Fibroblast of mammary gland (primary cell): ENCODE data around the gene LASP1.
A peak's percentile ranks its signal among the peaks of the same experiment; 100 is the strongest.

Experiments
- DNase-seq: peaks from one replicate; pipeline ENCODE4 v3.0.0-alpha.2; 2010; ENCODE audit warnings: low read depth
- H3K4me3 ChIP-seq: 2 replicates; pipeline ENCODE4 v1.5.1; 2011; ENCODE audit warnings: low read depth, mild to moderate bottlenecking, low read length, moderate library complexity; ENCODE audit not compliant: control insufficient read depth
- TF ChIP-seq, protein P1 (sequence below): conservative IDR thresholded peaks from 2 replicates; pipeline ENCODE4 v1.5.1; 2011; ENCODE audit warnings: low read depth, low read length, inconsistent platforms; ENCODE audit not compliant: control insufficient read depth, insufficient read depth

LASP1 gene

DNA sequence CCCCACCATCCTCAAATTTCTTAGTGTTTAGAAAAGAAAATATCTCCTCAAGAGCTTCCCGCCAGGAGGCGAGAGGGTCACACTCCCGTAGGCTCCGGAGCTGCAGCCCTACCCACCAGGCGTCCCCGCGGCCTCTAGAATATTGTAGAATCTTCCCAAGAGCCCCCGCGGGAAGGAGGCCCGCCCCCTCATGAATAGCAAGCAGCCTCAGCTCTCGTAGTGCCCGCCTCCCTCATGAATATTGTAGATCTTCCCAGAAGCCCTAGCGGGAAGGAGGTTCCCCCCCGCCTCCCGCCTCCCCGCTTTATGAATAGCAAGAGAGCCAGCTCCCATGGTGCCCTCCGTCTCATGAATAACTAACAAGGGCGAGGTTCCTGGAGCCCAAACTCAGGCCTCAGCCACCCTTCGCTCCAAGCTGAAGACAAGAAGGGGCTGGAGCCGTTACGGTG is 97.5 kb downstream of the LASP1 start, which contains the start of gene FBXO47:
TSS of gene FBXO47 (minus strand) at position 114 of the 449 bp plus-strand sequence. CDS start 4,378 bp downstream, outside the sequence.
- TF ChIP-seq, protein P1, sequence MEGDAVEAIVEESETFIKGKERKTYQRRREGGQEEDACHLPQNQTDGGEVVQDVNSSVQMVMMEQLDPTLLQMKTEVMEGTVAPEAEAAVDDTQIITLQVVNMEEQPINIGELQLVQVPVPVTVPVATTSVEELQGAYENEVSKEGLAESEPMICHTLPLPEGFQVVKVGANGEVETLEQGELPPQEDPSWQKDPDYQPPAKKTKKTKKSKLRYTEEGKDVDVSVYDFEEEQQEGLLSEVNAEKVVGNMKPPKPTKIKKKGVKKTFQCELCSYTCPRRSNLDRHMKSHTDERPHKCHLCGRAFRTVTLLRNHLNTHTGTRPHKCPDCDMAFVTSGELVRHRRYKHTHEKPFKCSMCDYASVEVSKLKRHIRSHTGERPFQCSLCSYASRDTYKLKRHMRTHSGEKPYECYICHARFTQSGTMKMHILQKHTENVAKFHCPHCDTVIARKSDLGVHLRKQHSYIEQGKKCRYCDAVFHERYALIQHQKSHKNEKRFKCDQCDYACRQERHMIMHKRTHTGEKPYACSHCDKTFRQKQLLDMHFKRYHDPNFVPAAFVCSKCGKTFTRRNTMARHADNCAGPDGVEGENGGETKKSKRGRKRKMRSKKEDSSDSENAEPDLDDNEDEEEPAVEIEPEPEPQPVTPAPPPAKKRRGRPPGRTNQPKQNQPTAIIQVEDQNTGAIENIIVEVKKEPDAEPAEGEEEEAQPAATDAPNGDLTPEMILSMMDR: peak; percentile 14
- H3K4me3 ChIP-seq: peak within 1 kb of the TSS; percentile 44
- peak; percentile 89 for DNase-seq

DNA sequence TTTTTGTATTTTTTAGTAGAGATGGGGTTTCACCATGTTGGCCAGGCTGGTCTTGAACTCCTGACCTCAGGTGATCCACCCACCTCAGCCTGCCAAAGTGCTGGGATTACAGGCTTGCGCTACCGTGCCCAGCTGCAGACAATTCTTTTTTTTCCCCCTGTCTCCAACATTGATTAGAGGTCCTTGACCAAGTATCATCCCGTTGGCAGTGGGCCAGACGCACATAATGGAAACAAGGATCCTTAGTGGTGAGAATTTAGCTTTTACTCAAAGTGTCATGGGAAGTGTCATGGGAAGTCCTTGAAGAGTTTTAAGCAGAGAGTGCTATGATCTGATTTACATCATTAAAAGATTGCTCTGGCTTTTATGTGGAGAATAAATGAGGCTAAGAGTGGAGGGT is 99.4 kb downstream of the LASP1 start:
- TF ChIP-seq, protein P1: no peak
- no peak overlapping the region for H3K4me3 ChIP-seq
- no peak for DNase-seq

DNA sequence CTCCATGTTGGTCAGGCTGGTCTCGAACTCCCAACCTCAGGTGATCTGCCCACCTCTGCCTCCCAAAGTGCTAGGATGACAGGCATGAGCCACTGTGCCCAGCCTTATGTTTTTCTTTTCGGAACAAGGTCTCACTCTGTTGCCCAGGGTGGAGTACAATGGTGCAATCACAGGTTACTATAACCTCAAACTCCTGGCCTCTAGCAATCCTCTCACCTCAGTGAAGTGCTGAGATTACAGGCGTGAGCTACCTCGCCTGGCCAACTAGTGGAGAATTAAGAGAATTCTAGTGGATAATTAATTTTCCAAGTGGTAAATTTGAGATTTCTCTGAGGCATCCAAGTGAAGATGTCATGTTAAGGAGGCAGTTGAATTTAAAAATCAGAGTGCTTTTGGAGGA is 100.3 kb downstream of the LASP1 start:
- no peak overlapping the region for H3K4me3 ChIP-seq
- TF ChIP-seq, protein P1: no peak
- no peak for DNase-seq

DNA sequence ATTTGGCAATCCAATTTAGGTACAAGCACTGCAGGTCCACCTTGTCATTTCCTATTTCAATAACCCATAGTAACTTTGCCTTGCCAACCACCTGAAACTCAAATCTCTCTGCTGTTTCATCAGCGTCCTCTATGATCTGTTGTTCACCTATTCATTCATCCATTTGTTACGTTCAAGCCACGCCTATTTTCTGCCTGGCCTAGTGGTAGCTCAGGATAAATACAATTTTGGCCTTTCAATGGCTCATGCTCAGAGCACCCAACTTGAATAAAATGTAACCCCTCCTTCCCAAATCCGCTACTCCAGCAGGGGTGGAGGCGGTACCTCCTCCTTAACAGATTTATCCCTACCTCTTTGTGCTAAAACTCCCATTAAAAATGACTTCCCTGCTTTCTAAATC is 100.9 kb downstream of the LASP1 start:
- DNase-seq: no peak
- no peak overlapping the region for H3K4me3 ChIP-seq
- TF ChIP-seq, protein P1: no peak
